ENCODE data around the gene SF3B6. TPM values are rescaled to one million over a fixed set of nuclear protein-coding genes. Genes with fewer than 3 reads are reported as not detected.

SF3B6 gene, protein sequence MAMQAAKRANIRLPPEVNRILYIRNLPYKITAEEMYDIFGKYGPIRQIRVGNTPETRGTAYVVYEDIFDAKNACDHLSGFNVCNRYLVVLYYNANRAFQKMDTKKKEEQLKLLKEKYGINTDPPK
- 101 and 194 TPM in 2 replicates for total RNA-seq

GRCh38 chr2:24075915-24076848, at the start of gene SF3B6:
Gene SF3B6, minus strand, starts transcription at chr2:24076326. Its CDS starts 97 bp downstream, at chr2:24076229.

GRCh38 chr2:24123195-24123921, 47.2 kb upstream of the SF3B6 start, which contains the start of the genes FAM228B and PFN4:
Gene FAM228B, plus strand, starts transcription at chr2:24123469. Its CDS starts 893 bp downstream, at chr2:24124362.
Gene PFN4, minus strand, starts transcription at chr2:24123334. Its CDS starts 799 bp downstream, at chr2:24122535.

GRCh38 chr2:24084386-24085199, 8.5 kb upstream of the SF3B6 start, which contains the start of gene TP53I3:
Gene TP53I3, minus strand, starts transcription at chr2:24084834. Its CDS starts 508 bp downstream, at chr2:24084326.

GRCh38 chr2:24049485-24050021, 26.6 kb downstream of the SF3B6 start, which contains the start of gene FKBP1B:
Gene FKBP1B, plus strand, starts transcription at chr2:24049741. Its CDS starts 109 bp downstream, at chr2:24049850.

GRCh38 chr2:24046930-24047702, 29.0 kb downstream of the SF3B6 start, which contains the start of gene WDCP:
Gene WDCP, minus strand, starts transcription at chr2:24047391. Its CDS starts 7,897 bp downstream, at chr2:24039494.

Other genes starting within 250 kb of the SF3B6 start
- gene ATAD2B, start 149.2 kb downstream of the SF3B6 start, total RNA-seq, result 7.9 and 18.8 TPM in 2 replicates
- 13.4 and 13.5 TPM in 2 replicates for gene UBXN2A, start 135.9 kb downstream of the SF3B6 start, total RNA-seq
- 0.17 TPM in 1 of 2 replicates, not detected in the other for gene MFSD2B, start 66.2 kb downstream of the SF3B6 start, total RNA-seq
- gene WDCP, start 28.9 kb downstream of the SF3B6 start, total RNA-seq, result 11.2 and 12.2 TPM in 2 replicates
- 10.1 and 10.9 TPM in 2 replicates for gene FKBP1B, start 26.6 kb downstream of the SF3B6 start, total RNA-seq
- gene TP53I3, start 8.5 kb upstream of the SF3B6 start, total RNA-seq, result 59.9 and 88.3 TPM in 2 replicates
- 0.44 and 0.83 TPM in 2 replicates for gene PFN4, start 47.0 kb upstream of the SF3B6 start, total RNA-seq
- gene FAM228B, start 47.1 kb upstream of the SF3B6 start, total RNA-seq, result 6.3 and 9.3 TPM in 2 replicates
- gene FAM228A, start 98.7 kb upstream of the SF3B6 start, total RNA-seq, result 1.3 and 6.0 TPM in 2 replicates